Measurements from ENCODE around the gene ITSN2.

DNA sequence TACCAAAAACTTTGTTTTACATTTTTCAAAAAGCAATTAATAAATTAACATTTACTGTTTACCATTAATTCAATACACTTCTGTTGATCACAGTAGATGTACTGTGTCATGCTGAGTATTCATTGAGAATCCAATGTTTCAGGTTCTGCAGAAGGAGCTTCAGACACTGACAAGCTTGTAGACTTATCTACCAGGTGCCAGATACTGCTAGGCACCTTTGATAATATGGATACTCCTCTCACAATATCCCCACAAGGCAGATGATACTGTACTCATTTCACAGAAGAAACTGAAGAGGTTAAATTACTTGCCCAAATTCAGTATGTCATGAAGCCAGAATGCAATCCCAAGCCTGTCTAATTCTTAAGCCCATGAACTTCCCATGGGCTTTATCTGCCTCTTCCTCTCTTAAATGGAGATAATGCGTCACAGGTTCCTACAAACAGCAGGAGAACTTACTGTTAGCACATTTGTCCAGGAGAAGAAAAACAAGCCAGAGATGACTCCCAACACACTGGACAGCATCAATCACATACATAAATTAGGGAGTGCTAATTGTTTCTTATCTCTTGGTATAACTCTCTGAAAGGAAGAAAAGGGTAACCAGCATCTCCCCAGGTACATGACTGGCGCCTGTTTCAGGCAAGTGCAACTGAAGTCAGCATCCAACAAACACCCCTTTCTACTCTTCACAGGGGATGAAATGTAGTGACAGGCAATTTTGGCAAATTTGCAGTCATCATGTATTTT lies 27.4 kb downstream of the ITSN2 start:
- TF ChIP-seq HNF4G (IDR thresholded peaks at IDR 0.05) (no peak), TAF1 (conservative IDR thresholded peaks at IDR 0.05) (no peak), YY1 (IDR thresholded peaks at IDR 0.05) (no peak), GABPA (IDR thresholded peaks at IDR 0.05 in 1 of 2, conservative IDR thresholded peaks at IDR 0.05 in 1 of 2) (no peak), FOXA2 (IDR thresholded peaks at IDR 0.05) (no peak), JUND (IDR thresholded peaks at IDR 0.05) (no peak), RAD21 (IDR thresholded peaks at IDR 0.05) (no peak)
- TF ChIP-seq, protein P1, sequence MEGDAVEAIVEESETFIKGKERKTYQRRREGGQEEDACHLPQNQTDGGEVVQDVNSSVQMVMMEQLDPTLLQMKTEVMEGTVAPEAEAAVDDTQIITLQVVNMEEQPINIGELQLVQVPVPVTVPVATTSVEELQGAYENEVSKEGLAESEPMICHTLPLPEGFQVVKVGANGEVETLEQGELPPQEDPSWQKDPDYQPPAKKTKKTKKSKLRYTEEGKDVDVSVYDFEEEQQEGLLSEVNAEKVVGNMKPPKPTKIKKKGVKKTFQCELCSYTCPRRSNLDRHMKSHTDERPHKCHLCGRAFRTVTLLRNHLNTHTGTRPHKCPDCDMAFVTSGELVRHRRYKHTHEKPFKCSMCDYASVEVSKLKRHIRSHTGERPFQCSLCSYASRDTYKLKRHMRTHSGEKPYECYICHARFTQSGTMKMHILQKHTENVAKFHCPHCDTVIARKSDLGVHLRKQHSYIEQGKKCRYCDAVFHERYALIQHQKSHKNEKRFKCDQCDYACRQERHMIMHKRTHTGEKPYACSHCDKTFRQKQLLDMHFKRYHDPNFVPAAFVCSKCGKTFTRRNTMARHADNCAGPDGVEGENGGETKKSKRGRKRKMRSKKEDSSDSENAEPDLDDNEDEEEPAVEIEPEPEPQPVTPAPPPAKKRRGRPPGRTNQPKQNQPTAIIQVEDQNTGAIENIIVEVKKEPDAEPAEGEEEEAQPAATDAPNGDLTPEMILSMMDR (IDR thresholded peaks at IDR 0.05; ENCODE audit: low read depth, low read length, missing input control) = no peak
- TF ChIP-seq, protein P2, sequence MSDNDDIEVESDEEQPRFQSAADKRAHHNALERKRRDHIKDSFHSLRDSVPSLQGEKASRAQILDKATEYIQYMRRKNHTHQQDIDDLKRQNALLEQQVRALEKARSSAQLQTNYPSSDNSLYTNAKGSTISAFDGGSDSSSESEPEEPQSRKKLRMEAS (IDR thresholded peaks at IDR 0.05) = no peak
- TF ChIP-seq, protein P3, sequence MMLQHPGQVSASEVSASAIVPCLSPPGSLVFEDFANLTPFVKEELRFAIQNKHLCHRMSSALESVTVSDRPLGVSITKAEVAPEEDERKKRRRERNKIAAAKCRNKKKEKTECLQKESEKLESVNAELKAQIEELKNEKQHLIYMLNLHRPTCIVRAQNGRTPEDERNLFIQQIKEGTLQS (IDR thresholded peaks at IDR 0.05) = no peak
- TF ChIP-seq, protein P4, sequence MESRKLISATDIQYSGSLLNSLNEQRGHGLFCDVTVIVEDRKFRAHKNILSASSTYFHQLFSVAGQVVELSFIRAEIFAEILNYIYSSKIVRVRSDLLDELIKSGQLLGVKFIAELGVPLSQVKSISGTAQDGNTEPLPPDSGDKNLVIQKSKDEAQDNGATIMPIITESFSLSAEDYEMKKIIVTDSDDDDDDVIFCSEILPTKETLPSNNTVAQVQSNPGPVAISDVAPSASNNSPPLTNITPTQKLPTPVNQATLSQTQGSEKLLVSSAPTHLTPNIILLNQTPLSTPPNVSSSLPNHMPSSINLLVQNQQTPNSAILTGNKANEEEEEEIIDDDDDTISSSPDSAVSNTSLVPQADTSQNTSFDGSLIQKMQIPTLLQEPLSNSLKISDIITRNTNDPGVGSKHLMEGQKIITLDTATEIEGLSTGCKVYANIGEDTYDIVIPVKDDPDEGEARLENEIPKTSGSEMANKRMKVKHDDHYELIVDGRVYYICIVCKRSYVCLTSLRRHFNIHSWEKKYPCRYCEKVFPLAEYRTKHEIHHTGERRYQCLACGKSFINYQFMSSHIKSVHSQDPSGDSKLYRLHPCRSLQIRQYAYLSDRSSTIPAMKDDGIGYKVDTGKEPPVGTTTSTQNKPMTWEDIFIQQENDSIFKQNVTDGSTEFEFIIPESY (IDR thresholded peaks at IDR 0.05) = no peak
- TF ChIP-seq, protein P5, sequence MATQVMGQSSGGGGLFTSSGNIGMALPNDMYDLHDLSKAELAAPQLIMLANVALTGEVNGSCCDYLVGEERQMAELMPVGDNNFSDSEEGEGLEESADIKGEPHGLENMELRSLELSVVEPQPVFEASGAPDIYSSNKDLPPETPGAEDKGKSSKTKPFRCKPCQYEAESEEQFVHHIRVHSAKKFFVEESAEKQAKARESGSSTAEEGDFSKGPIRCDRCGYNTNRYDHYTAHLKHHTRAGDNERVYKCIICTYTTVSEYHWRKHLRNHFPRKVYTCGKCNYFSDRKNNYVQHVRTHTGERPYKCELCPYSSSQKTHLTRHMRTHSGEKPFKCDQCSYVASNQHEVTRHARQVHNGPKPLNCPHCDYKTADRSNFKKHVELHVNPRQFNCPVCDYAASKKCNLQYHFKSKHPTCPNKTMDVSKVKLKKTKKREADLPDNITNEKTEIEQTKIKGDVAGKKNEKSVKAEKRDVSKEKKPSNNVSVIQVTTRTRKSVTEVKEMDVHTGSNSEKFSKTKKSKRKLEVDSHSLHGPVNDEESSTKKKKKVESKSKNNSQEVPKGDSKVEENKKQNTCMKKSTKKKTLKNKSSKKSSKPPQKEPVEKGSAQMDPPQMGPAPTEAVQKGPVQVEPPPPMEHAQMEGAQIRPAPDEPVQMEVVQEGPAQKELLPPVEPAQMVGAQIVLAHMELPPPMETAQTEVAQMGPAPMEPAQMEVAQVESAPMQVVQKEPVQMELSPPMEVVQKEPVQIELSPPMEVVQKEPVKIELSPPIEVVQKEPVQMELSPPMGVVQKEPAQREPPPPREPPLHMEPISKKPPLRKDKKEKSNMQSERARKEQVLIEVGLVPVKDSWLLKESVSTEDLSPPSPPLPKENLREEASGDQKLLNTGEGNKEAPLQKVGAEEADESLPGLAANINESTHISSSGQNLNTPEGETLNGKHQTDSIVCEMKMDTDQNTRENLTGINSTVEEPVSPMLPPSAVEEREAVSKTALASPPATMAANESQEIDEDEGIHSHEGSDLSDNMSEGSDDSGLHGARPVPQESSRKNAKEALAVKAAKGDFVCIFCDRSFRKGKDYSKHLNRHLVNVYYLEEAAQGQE (IDR thresholded peaks at IDR 0.05) = no peak
